Cerebellar cortex (tissue), 1 donor: ENCODE results near the gene BTBD9.
"Not testable (repeated sequence)": the region's sequence is repeated elsewhere in the genome, so short reads cannot be mapped to it uniquely, and the experiment has no call there.

Experiments
- DNase-seq: peaks from one replicate; pipeline ENCODE4 v3.0.0-alpha.2; 2015; ENCODE audit warnings: low spot score

BTBD9 gene

GRCh38 chr6:38387461-38387860 is 252.3 kb downstream of the BTBD9 start:
- no peak for DNase-seq

- no peak for DNase-seq
Observed at GRCh38 chr6:38378801-38379200, 260.9 kb downstream of the BTBD9 start.

GRCh38 chr6:38375937-38376336 is 263.8 kb downstream of the BTBD9 start:
- DNase-seq: no peak

- no peak for DNase-seq
Observed at GRCh38 chr6:38375341-38375740, 264.4 kb downstream of the BTBD9 start.

GRCh38 chr6:38371881-38372280 is 267.8 kb downstream of the BTBD9 start:
- no peak for DNase-seq

- DNase-seq: no peak
Observed at GRCh38 chr6:38370653-38371601, 268.8 kb downstream of the BTBD9 start.

GRCh38 chr6:38367231-38367630 is 272.5 kb downstream of the BTBD9 start:
- DNase-seq: no peak

- DNase-seq: no peak
Observed at GRCh38 chr6:38366234-38366633, 273.5 kb downstream of the BTBD9 start.

GRCh38 chr6:38364775-38365174 is 275.0 kb downstream of the BTBD9 start:
- no peak for DNase-seq

- no peak for DNase-seq
Observed at GRCh38 chr6:38364127-38364526, 275.6 kb downstream of the BTBD9 start.

GRCh38 chr6:38355519-38355918 is 284.2 kb downstream of the BTBD9 start:
- DNase-seq: no peak

- no peak for DNase-seq
Observed at GRCh38 chr6:38354905-38355304, 284.8 kb downstream of the BTBD9 start.

- DNase-seq: no peak
Observed at GRCh38 chr6:38354037-38354381, 285.7 kb downstream of the BTBD9 start.

GRCh38 chr6:38353310-38354036 is 286.3 kb downstream of the BTBD9 start:
- no peak for DNase-seq

- no peak for DNase-seq
Observed at GRCh38 chr6:38352636-38353035, 287.1 kb downstream of the BTBD9 start.

GRCh38 chr6:38350942-38351341 is 288.8 kb downstream of the BTBD9 start:
- no peak for DNase-seq

GRCh38 chr6:38350220-38350619 is 289.5 kb downstream of the BTBD9 start:
- no peak for DNase-seq

- DNase-seq: no peak
Observed at GRCh38 chr6:38349795-38350194, 289.9 kb downstream of the BTBD9 start.

GRCh38 chr6:38349221-38349620 is 290.5 kb downstream of the BTBD9 start:
- DNase-seq: no peak

- DNase-seq: no peak
Observed at GRCh38 chr6:38348371-38348770, 291.4 kb downstream of the BTBD9 start.

- DNase-seq: not testable (repeated sequence)
Observed at GRCh38 chr6:38347829-38348228, 291.9 kb downstream of the BTBD9 start.

GRCh38 chr6:38346291-38347079 is 293.2 kb downstream of the BTBD9 start:
- DNase-seq: no peak
